IPS DF 4.7 (cell line): ENCODE results near the gene ADARB1.
"Not testable (repeated sequence)": the region's sequence is repeated elsewhere in the genome, so short reads cannot be mapped to it uniquely, and the experiment has no call there.

Experiments used
- DNase-seq: peaks from one replicate; pipeline ENCODE4 v3.0.0-alpha.2; 2013; ENCODE audit warnings: low spot score; ENCODE audit errors: extremely low read depth

The ADARB1 gene

DNA sequence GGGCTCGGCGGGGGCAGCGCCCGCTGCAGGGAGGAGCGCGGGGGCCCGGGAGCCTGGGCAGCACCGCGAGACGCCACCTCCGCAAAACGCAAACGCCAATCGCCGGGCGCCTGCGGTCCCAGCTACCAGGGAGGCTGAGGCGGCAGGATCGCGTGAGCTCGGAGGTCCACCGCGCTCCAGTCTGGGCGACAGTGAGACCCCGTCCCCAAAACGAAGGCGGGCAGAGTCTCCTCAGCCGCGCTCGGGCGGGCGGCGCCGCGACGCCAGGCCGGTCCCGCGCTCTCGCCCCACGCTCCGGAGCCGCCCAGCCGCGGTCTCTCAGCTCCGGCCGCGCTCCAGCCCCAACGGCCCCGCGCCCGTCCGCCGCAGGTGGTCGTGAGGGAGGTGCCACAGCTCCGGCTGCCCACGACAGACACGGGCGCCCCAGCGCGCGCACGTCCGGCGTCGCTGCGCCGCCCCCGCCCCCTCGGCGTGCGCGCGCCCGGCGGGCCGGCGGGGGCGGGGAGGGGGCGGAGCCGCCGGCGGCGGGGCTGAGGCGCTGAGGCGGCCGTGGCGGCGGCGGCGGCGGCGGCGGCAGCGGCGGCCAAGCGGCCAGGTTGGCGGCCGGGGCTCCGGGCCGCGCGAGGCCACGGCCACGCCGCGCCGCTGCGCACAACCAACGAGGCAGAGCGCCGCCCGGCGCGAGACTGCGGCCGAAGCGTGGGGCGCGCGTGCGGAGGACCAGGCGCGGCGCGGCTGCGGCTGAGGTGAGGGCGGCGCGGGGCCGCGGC, at the start of gene ADARB1:
ADARB1 (plus strand) TSS at position 533 of the 770 bp plus-strand sequence. CDS start 97,077 bp downstream, outside the sequence.
- DNase-seq: no peak

GRCh38 chr21:45026066-45026745, 48.2 kb upstream of the ADARB1 start:
- DNase-seq: no peak

DNA sequence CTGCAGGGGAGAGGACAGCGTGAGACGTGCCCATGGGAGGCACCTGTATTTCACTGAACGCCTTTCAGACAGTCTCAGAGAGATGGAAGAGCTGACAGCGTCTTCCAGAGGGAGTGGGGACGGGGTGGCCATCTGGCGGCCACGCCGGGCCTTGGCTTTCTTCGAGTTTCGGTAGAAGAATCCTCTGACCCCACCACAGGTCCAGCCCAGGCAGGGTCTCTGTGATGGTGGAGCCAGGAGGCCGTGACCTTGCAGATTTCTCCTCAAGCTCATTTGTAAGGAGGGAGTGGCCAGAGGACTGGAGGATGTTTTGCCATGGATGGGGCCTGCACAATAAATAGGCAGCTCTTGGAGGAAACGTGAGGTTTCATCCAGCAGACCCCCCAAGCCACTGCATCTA, 47.6 kb upstream of the ADARB1 start:
- DNase-seq: no peak

DNA sequence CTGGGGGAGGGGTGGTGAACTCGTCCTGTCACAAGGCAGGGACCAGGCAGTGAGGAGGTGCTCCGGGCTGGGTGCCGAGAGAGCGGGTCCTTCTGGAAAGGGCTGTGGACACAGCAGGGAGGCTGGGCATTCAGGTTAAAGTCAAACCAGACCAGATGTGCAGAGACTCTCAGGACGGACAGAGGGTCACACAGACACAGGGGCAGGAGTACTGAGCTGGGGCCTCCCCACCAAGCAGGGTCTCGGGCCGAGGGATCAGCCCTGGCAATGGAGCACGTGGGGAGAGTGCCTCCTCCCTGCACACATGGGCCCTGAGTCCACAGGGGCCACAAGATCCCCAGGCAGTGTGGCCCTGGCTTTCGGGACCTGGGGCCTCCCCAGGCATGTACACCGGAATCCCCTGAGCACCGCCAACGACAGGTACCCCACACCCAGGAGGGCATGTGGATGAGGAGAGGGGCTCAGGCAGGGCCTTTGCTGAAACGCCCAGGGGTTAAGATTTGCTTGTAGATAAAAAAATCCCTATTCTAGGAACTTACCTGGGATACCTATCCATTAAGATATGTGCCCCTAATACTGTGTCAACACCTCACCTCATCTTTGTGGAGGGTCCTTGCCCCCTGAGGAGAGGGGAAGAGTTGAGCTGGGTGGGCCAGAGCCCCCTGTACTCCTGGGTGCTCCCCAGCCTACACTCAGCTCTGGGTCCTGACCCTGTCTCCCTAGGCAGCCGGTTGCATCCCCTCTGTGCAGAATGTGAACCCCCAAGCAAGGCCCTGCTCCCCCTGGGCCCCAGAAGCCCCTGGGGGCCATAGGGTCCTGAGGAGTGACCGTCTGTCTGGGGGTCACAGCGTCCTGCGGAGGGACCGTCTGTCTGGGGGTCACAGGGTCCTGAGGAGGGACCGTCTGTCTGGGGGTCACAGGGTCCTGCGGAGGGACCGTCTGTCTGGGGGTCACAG, 46.9 kb upstream of the ADARB1 start:
- no peak for DNase-seq

GRCh38 chr21:45028645-45029044, 45.7 kb upstream of the ADARB1 start:
- not testable (repeated sequence) for DNase-seq

- DNase-seq: no peak
Measured at GRCh38 chr21:45029298-45029947, 45.0 kb upstream of the ADARB1 start.

DNA sequence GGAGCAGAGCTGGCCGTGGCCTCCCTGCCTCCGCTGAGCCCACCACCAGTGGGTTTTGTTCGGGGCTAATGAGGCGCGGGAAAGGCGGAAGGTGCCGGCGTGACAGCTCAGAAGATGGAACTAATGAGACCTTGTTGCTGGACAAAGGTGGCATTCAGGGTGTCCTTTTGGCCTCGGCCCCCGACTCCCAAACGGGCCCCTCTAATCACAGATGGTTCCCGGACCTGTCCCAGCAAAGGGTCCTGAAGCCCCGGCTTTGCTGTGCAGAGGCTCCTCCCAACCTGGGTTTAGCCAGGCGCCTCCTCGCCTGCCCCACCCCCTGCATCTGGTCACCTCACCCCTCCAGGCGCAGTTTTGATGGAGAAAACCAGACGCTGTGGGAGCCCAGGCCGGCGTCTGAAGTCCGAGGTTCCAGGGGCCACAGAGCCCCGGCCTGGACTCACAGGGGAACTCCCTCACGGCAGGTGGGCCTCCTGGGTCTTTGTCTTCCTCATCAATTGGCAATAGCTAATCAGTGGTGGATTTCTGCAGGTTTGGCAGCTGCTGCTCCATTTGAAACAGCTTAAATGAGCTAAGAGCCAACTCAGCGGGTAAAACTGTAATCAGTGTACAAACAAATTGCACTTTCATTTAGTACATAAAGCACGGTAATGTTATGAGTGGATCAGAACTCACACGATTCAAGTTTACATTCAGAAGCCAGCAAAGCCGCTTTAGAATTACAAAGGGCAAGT, 44.3 kb upstream of the ADARB1 start:
- DNase-seq: no peak

DNA sequence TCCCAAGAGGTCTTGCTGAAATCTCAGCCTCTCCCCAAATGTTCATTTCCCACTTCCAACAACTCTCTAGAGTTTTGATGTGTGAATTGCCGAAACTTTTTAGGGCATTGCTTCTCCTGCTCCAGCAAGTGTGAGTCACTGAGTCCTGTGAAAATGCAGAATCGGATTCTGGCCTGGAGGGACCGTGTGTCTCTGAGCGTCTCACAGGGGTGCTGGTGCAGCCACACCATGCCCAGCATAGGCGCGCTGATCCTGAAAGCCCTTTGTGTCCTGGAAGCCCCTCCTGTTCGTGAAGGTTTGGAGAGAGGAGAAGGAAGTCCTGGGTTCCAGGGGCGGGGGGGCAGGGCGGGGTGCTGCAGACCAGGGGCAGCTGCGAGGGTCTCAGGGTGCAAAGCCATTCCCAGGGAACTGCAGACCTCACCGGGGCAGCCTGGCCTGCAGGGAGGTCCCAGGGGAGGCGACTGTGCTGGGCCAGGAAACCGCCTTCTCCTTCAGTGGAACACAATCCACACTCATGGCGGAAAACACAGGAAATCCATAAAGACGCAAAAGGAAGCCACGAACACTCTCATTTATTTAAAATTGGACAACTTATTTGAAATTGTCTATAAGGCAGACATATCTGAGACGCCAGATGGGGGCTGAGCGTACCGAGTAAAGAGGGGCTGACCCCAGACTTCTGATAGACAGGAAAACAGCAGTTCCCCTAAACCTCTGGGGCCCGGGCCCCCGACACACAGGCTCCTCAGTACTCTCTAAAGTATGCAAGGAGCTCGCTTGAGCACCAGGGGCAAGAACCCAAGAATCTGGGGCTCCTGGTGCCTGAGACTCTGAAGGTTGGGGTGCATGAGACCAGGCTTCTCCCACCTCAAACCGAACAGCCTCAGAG, 43.5 kb upstream of the ADARB1 start:
- no peak for DNase-seq

- DNase-seq: no peak
Measured at GRCh38 chr21:45031571-45032191, 42.7 kb upstream of the ADARB1 start.

GRCh38 chr21:45032332-45032731, 42.0 kb upstream of the ADARB1 start:
- no peak for DNase-seq

DNA sequence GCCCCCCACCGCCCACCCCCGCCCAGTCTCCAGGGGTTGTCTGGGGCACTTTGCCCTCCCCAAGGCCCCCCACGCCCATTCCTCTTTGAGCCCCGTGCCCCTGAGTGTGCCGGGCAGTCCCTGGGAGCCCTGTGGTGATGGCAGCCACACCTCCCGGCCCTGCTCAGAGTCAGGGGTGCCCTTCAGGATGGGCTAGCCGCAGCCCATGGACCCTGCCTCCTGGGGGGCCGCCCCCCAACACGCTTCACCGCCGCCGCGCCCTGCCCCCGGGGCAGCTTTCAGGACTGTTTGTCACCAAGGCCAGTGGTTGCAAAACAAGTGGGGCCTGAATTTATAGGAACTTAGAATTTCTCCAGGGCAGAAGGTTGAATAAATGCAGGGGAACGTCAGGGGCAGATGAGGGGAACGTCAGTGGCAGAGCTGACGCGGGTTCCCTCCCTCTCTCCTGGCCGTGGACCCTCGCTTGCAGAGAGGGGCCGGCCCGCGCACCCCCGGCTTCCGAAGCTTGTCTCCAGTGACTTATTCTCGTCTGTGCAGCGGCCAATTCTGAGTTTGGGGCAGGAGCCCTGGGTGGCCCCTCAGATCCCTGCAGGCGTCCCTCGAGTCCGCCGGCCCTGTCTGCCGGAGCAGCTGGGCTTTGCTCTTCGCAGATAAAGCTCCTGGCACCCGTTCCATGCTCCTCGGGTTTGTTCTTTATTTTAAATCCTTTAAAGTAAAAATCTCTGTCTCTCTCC, 41.2 kb upstream of the ADARB1 start:
- no peak for DNase-seq

DNA sequence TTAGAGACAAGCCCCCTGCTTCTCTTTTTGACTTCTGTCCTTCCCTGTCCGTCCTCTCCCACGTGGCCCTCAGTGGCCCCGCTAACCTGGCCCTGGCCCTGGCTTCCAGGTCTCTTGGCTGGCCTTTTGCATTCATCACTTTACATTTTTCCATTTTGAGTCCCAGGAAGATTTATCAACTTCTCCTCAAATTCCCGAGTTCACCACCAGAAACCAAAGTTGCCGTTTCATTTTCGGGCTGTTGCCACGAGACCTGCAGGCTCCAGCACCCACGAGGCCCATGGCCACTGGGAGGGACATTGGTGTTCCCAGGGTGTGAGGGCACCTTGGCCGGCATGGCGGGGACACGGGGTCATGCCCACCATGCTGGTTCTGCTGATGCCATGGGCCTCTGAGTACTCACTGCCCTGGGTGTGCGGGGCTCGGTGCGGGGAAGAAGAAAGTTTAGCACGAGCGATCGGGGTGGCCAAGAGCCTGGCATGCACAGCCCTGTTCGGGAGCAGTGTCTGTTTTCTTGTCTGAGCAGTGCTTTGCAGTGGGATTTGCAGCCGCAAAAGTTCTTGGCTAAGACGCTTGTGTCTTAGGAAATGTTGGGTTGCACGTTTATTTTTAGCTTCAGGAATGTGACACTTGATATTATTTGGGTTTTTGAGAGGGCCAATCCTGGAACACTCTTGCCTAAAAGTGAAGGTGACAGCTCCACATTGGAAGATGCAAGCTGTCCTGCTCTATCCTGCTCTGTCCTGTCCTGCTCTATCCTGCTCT, 40.4 kb upstream of the ADARB1 start:
- no peak for DNase-seq

DNA sequence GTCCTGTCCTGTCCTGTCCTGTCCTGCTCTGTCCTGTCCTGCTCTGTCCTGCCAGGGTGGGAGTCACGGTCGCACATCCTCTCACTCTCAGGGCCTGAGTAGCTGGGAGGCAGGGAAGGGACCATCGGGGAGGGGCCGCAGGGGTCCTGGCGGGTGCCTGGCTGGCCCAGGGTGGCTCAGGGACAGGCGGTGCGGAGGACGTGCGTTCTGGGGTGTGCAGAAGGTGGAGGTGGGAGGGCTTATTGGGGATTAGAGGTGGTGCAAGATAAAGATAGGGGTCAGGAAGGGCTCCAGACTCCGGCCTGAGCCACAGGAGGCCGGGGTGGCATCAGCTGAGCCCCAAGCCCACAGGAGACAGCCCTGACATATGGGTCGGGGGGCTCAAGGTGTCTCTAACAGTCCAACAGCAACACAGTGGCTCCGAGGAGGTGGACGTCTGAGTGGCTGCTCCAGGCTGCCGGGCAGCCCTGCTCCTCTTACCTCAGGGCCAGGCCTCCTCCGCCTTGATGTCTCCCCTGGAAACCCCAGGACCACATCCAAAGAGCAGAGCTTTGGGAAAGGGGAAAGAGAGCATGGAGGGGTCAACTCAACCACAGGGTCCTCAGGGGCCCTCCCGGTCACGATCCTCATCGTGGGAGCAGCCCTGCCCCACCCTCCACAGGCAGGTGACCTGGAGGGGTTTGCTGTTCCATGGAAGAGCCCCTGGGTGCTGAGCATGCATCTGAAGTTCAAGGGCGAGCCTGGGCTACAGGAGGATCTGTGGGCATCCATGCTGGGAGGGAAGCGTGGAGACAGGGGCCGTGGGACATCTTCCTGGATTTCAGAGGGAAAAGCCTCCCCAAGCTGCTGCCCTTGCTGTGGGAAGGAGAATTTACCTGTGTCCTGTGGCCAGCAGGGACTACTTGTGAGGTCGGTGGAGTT, 39.6 kb upstream of the ADARB1 start:
- DNase-seq: no peak

DNA sequence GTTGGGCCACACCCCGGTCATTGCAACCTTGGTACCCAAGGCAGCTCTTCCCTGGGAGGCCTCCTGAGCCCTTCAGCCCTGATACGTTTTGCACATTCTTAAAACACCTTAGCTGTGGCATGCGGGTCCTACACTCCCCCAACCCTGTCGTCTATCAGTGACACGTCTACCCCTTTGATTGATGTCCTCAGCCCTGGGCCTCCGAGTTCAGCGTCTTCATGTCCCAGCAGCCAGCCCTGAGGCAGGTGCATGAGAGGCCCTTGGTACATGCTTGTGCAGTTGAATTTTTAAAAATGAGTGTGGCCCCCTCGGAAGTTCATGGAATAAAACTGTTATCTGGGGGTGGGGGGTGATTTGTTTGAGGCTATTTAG, 38.9 kb upstream of the ADARB1 start:
- no peak for DNase-seq

- DNase-seq: no peak
Measured at GRCh38 chr21:45036630-45037029, 37.8 kb upstream of the ADARB1 start.

- no peak for DNase-seq
Measured at GRCh38 chr21:45037986-45038385, 36.4 kb upstream of the ADARB1 start.
